NT2/D1 (cell line): ENCODE data around the gene GADD45GIP1.
"Not testable (repeated sequence)": the region's sequence is repeated elsewhere in the genome, so short reads cannot be mapped to it uniquely, and the experiment has no call there.

Source experiments
- YY1 ChIP-seq: IDR thresholded peaks from 2 replicates; pipeline ENCODE4 v1.6.1; 2011; ENCODE audit not compliant: insufficient read length, insufficient read depth
- ZNF274 ChIP-seq: IDR thresholded peaks from 2 replicates; pipeline ENCODE4 v1.6.1; 2011; ENCODE audit warnings: mild to moderate bottlenecking, low read depth, low read length

DNA sequence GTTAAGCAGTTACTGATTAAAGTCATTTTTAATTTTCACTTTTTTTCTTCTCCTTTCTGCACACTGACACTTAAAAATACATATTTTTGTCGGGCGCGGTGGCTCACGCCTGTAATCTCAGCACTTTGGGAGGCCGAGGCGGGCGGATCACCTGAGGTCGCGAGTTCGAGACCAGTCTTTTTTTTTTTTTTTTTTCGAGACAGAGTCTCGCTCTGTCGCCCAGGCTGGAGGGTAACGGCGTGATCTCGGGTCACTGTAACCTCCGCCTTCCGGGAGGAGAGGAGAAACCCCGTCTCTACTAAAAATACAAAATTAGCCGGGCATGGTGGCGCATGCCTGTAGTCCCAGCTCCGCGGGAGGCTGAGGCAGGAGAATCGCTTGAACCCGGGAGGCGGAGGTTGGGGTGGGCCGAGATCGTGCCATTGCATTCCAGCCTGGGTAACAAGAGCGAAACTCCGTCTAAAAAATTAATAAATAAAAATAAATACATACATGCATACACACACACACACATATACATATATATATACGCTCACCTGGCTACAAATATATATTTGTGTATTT is 448 bp upstream of the GADD45GIP1 start:
- not testable (repeated sequence) for TF ChIP-seq ZNF274, YY1
